Measurements from ENCODE around the gene ARMS2. TPM values are rescaled to one million over a fixed set of nuclear protein-coding genes. Genes with fewer than 3 reads are reported as not detected.
A peak's percentile ranks its signal among the peaks of the same experiment; 100 is the strongest.

The ARMS2 gene
- total RNA-seq, 2 experiments from 2014 or later, result not detected

GRCh38 chr10:122463466-122464249 lies 9.2 kb downstream of the ARMS2 start:
- POLR2A ChIA-PET, result no interaction called here
- H3K36me3 ChIP-seq (ENCODE audit: insufficient read depth, low read length), result no peaks in the 10 kb centered on the region
- no peak for ATAC-seq (ENCODE audit: poor library complexity)
- Mint-ChIP-seq H3K4me1 (ENCODE audit: low read depth) (peaks cover 12% of the 10 kb centered on the region), H3K9me3 (no peaks in the 10 kb centered on the region), H3K27me3 (peaks cover 80% of the 10 kb centered on the region), H3K4me3 (peak overlapping the region; percentile 85), H3K27ac (no peak overlapping the region), H3K36me3 (ENCODE audit: low read depth) (no peaks in the 10 kb centered on the region)
- TF ChIP-seq CTCF (IDR thresholded peaks at IDR 0.05), result no peak
- CTCF ChIA-PET, result no interaction called here
- H3K4me1 ChIP-seq (ENCODE audit: insufficient read depth, low read length), result peaks cover 25% of the 10 kb centered on the region
- no peak overlapping the region for H3K27ac ChIP-seq (ENCODE audit: low read depth in 1 of 2, low read length in 2 of 2)
- no peak overlapping the region for H3K4me3 ChIP-seq (ENCODE audit: low read length)
- H3K9me3 ChIP-seq (ENCODE audit: control insufficient read depth in 1 of 2, insufficient read depth in 1 of 2, low read length in 2 of 2), result no peaks in the 10 kb centered on the region
- intact Hi-C loops (cut with DNase I, micrococcal nuclease), result no loop called here
- DNase-seq, result no peak
- peaks cover 45 to 56% of the 10 kb centered on the region in 2 experiments for H3K27me3 ChIP-seq (ENCODE audit: control insufficient read depth in 1 of 2, insufficient read depth in 2 of 2, low read length in 2 of 2)

- no peak for ATAC-seq (ENCODE audit: poor library complexity)
- Mint-ChIP-seq H3K27me3 (peaks cover 75% of the 10 kb centered on the region), H3K9me3 (no peaks in the 10 kb centered on the region), H3K36me3 (ENCODE audit: low read depth) (no peaks in the 10 kb centered on the region), H3K27ac (no peak overlapping the region), H3K4me1 (ENCODE audit: low read depth) (peaks cover 12% of the 10 kb centered on the region), H3K4me3 (no peak overlapping the region)
- H3K9me3 ChIP-seq (ENCODE audit: control insufficient read depth in 1 of 2, insufficient read depth in 1 of 2, low read length in 2 of 2), result no peaks in the 10 kb centered on the region
- intact Hi-C loops (cut with DNase I, micrococcal nuclease), result no loop called here
- TF ChIP-seq CTCF (IDR thresholded peaks at IDR 0.05), result no peak
- H3K27ac ChIP-seq (ENCODE audit: low read depth in 1 of 2, low read length in 2 of 2), result no peak overlapping the region
- H3K27me3 ChIP-seq (ENCODE audit: control insufficient read depth in 1 of 2, insufficient read depth in 2 of 2, low read length in 2 of 2), result peaks cover 40 to 50% of the 10 kb centered on the region in 2 experiments
- no peaks in the 10 kb centered on the region for H3K36me3 ChIP-seq (ENCODE audit: insufficient read depth, low read length)
- ChIA-PET POLR2A (no interaction called here), CTCF (no interaction called here)
- no peak overlapping the region for H3K4me3 ChIP-seq (ENCODE audit: low read length)
- no peak for DNase-seq
- peaks cover 25% of the 10 kb centered on the region for H3K4me1 ChIP-seq (ENCODE audit: insufficient read depth, low read length)
Measured at GRCh38 chr10:122464250-122464510, 9.7 kb downstream of the ARMS2 start.

- H3K9me3 ChIP-seq (ENCODE audit: control insufficient read depth in 1 of 2, insufficient read depth in 1 of 2, low read length in 2 of 2), result no peaks in the 10 kb centered on the region
- no peak overlapping the region for H3K4me3 Mint-ChIP-seq
- ATAC-seq (ENCODE audit: poor library complexity) (no peak), DNase-seq (no peak)
- peaks cover 25% of the 10 kb centered on the region for H3K4me1 ChIP-seq (ENCODE audit: insufficient read depth, low read length)
- ChIA-PET POLR2A (no interaction called here), CTCF (no interaction called here)
- peaks cover 72% of the 10 kb centered on the region for H3K27me3 Mint-ChIP-seq
- no peak overlapping the region for H3K27ac Mint-ChIP-seq
- peaks cover 36 to 47% of the 10 kb centered on the region in 2 experiments for H3K27me3 ChIP-seq (ENCODE audit: control insufficient read depth in 1 of 2, insufficient read depth in 2 of 2, low read length in 2 of 2)
- H3K36me3 Mint-ChIP-seq (ENCODE audit: low read depth), result no peaks in the 10 kb centered on the region
- H3K4me3 ChIP-seq (ENCODE audit: low read length), result no peak overlapping the region
- TF ChIP-seq CTCF (IDR thresholded peaks at IDR 0.05), result no peak
- peaks cover 12% of the 10 kb centered on the region for H3K4me1 Mint-ChIP-seq (ENCODE audit: low read depth)
- H3K9me3 Mint-ChIP-seq, result no peaks in the 10 kb centered on the region
- H3K36me3 ChIP-seq (ENCODE audit: insufficient read depth, low read length), result no peaks in the 10 kb centered on the region
- H3K27ac ChIP-seq (ENCODE audit: low read depth in 1 of 2, low read length in 2 of 2), result no peak overlapping the region
- intact Hi-C loops (cut with DNase I, micrococcal nuclease), result no loop called here
Measured at GRCh38 chr10:122464586-122464985, 10.1 kb downstream of the ARMS2 start.

Data from CD4-positive, alpha-beta T cell (primary cell).